ENCODE data around the gene FBXL16.
A peak's percentile ranks its signal among the peaks of the same experiment; 100 is the strongest.

The FBXL16 gene

GRCh38 chr16:693766-694165 is 11.8 kb downstream of the FBXL16 start:
- Histone ChIP-seq H3K9me3 (ENCODE audit: control insufficient read depth, insufficient read depth, low read depth, low read length) (no peaks in the 10 kb centered on the region), H3K4me3 (ENCODE audit: low read depth, low read length) (no peak overlapping the region), H3K36me3 (ENCODE audit: control insufficient read depth in 2 of 2, insufficient read depth in 1 of 2, low read length in 2 of 2) (peaks cover 0 to 6% of the 10 kb centered on the region in 2 experiments; a peak in 1 of 3 replicates), H3K4me1 (ENCODE audit: control insufficient read depth, insufficient read depth, low read length) (no peaks in the 10 kb centered on the region), H3K27ac (ENCODE audit: extremely low read depth, low read depth, low read length) (no peak overlapping the region)
- CTCF ChIA-PET: no interaction called here
- POLR2A ChIA-PET: interaction anchor here (0.8 kb wide), 1 partner anchor 58 kb away, joined by 3 read pairs; the partner anchor contains the start of gene METTL26
- TF ChIP-seq ZNF645 (tag by site-specific recombination; IDR thresholded peaks at IDR 0.05) (no peak), KLF8 (tag by site-specific recombination; IDR thresholded peaks at IDR 0.05) (peak; percentile 62; the same call in 1 of the 2 replicates), KLF7 (tag by site-specific recombination; IDR thresholded peaks at IDR 0.05; ENCODE audit: borderline replicate concordance) (no peak), KLF1 (tag by site-specific recombination; IDR thresholded peaks at IDR 0.05) (peak; percentile 59; the same call in 1 of the 2 replicates), PATZ1 (tag by site-specific recombination; IDR thresholded peaks at IDR 0.05) (peak; percentile 13; the same call in 1 of the 2 replicates), INSM2 (tag by site-specific recombination; IDR thresholded peaks at IDR 0.05) (no peak)

GRCh38 chr16:693364-693763 is 12.2 kb downstream of the FBXL16 start:
- TF ChIP-seq ZNF223 (tag by site-specific recombination; IDR thresholded peaks at IDR 0.05) (peak; percentile 16; the same call in 1 of the 2 replicates), ZNF621 (tag by site-specific recombination; IDR thresholded peaks at IDR 0.05) (no peak), HOXA7 (CRISPR knock-in tag; IDR thresholded peaks at IDR 0.05; ENCODE audit: borderline replicate concordance) (no peak), KLF1 (tag by site-specific recombination; IDR thresholded peaks at IDR 0.05) (peak; percentile 85), ZNF707 (tag by site-specific recombination; IDR thresholded peaks at IDR 0.05) (no peak), ZBTB8A (tag by site-specific recombination; IDR thresholded peaks at IDR 0.05) (peak; percentile 72)
- Histone ChIP-seq H3K36me3 (ENCODE audit: control insufficient read depth in 2 of 2, insufficient read depth in 1 of 2, low read length in 2 of 2) (peaks cover 0 to 9% of the 10 kb centered on the region in 2 experiments; a peak in 1 of 3 replicates), H3K9me3 (ENCODE audit: control insufficient read depth, insufficient read depth, low read depth, low read length) (no peaks in the 10 kb centered on the region), H3K4me3 (ENCODE audit: low read depth, low read length) (no peak overlapping the region), H3K27ac (ENCODE audit: extremely low read depth, low read depth, low read length) (no peak overlapping the region), H3K4me1 (ENCODE audit: control insufficient read depth, insufficient read depth, low read length) (no peaks in the 10 kb centered on the region)
- ChIA-PET CTCF (no interaction called here), POLR2A (interaction anchor here (0.8 kb wide), 1 partner anchor 57 kb away, joined by 3 read pairs; the partner anchor contains the start of gene METTL26)

GRCh38 chr16:692356-693108 is 13.1 kb downstream of the FBXL16 start:
- Histone ChIP-seq H3K9me3 (ENCODE audit: control insufficient read depth, insufficient read depth, low read depth, low read length) (no peaks in the 10 kb centered on the region), H3K36me3 (ENCODE audit: control insufficient read depth in 2 of 2, insufficient read depth in 1 of 2, low read length in 2 of 2) (peaks cover 0 to 16% of the 10 kb centered on the region in 2 experiments; a peak in 1 of 3 replicates), H3K4me1 (ENCODE audit: control insufficient read depth, insufficient read depth, low read length) (no peaks in the 10 kb centered on the region), H3K4me3 (ENCODE audit: low read depth, low read length) (no peak overlapping the region), H3K27ac (ENCODE audit: extremely low read depth, low read depth, low read length) (no peak overlapping the region)
- ChIA-PET POLR2A (interaction anchor here (0.8 kb wide), 1 partner anchor 56 kb away, joined by 3 read pairs; the partner anchor contains the start of gene METTL26), CTCF (interaction anchor here (0.8 kb wide), 1 partner anchor 22 kb away, joined by 3 read pairs; no protein-coding TSS in a partner anchor)
- TF ChIP-seq ZNF169 (tag by site-specific recombination; IDR thresholded peaks at IDR 0.05): no peak
- no peak for TF ChIP-seq ZNF350 (tag by site-specific recombination; IDR thresholded peaks at IDR 0.05)
- TF ChIP-seq KLF9 (tag by site-specific recombination; IDR thresholded peaks at IDR 0.05; ENCODE audit: low read depth): no peak
- TF ChIP-seq SCRT1 (tag by site-specific recombination; IDR thresholded peaks at IDR 0.05; ENCODE audit: borderline replicate concordance): no peak
- TF ChIP-seq ZNF391 (tag by site-specific recombination; IDR thresholded peaks at IDR 0.05; ENCODE audit: borderline replicate concordance, low read depth): no peak
- TF ChIP-seq ZNF621 (tag by site-specific recombination; IDR thresholded peaks at IDR 0.05): no peak
- no peak for TF ChIP-seq FEZF1 (tag by site-specific recombination; IDR thresholded peaks at IDR 0.05)
- no peak for TF ChIP-seq BCL11B (tag by site-specific recombination; IDR thresholded peaks at IDR 0.05; ENCODE audit: low read depth)
- 0 out of 2 replicates have a peak, but pooled peaks have one; percentile 13 for TF ChIP-seq KLF1 (tag by site-specific recombination; IDR thresholded peaks at IDR 0.05)
- peak; percentile 87 for TF ChIP-seq PRDM1 (tag by site-specific recombination; IDR thresholded peaks at IDR 0.05)
- TF ChIP-seq PRDM4 (tag by site-specific recombination; IDR thresholded peaks at IDR 0.05): no peak
- 0 out of 2 replicates have a peak, but pooled peaks have one; percentile 22 for TF ChIP-seq ZNF366 (tag by site-specific recombination; conservative IDR thresholded peaks at IDR 0.05)
- no peak for TF ChIP-seq ZNF174 (tag by site-specific recombination; IDR thresholded peaks at IDR 0.05)
- no peak for TF ChIP-seq HOXA7 (CRISPR knock-in tag; IDR thresholded peaks at IDR 0.05; ENCODE audit: borderline replicate concordance)
- no peak for TF ChIP-seq ZNF658 (tag by site-specific recombination; IDR thresholded peaks at IDR 0.05)

Data from HEK293 (cell line).